MM.1S (cell line): Measurements from ENCODE around the gene TMEM51.

Source experiments
- DNase-seq: peaks from one replicate; pipeline ENCODE4 v3.0.0-alpha.2; 2015
- H2AFZ ChIP-seq: fragments of 300-600 bp; sonication (generic); 2 replicates; pipeline ENCODE4 v1.6.0; 2016; ENCODE audit warnings: antibody characterized with exemption, low read length
- H3F3A ChIP-seq: fragments of 300-600 bp; sonication (generic); 2 replicates; pipeline ENCODE4 v1.6.1; 2016; ENCODE audit warnings: mild to moderate bottlenecking, antibody characterized with exemption, low read length, moderate library complexity, mixed read lengths; ENCODE audit not compliant: insufficient read depth
- H3K27ac ChIP-seq: fragments of 300-600 bp; sonication (generic); 2 replicates; pipeline ENCODE4 v1.5.1; 2016; ENCODE audit warnings: mild to moderate bottlenecking, low read length
- H3K27me3 ChIP-seq: fragments of 300-600 bp; sonication (generic); replicated peaks from 2 replicates; pipeline ENCODE4 v1.6.0; 2016; ENCODE audit warnings: low read length; ENCODE audit not compliant: insufficient read depth
- H3K36me3 ChIP-seq: fragments of 300-600 bp; sonication (generic); replicated peaks from 2 replicates; pipeline ENCODE4 v1.6.1; 2016; ENCODE audit warnings: mild to moderate bottlenecking, low read length, mixed read lengths; ENCODE audit not compliant: insufficient read depth
- H3K4me1 ChIP-seq: fragments of 300-600 bp; sonication (generic); 2 replicates; pipeline ENCODE4 v1.6.1; 2016; ENCODE audit warnings: low read length, mixed read lengths
- H3K4me2 ChIP-seq: fragments of 300-600 bp; sonication (generic); 2 replicates; pipeline ENCODE4 v1.6.0; 2016; ENCODE audit warnings: low read depth, low read length
- H3K4me3 ChIP-seq: fragments of 300-600 bp; sonication (generic); 2 replicates; pipeline ENCODE4 v1.5.1; 2016; ENCODE audit warnings: low read length, mixed read lengths
- H3K79me2 ChIP-seq: fragments of 300-600 bp; sonication (generic); 2 replicates; pipeline ENCODE4 v1.6.1; 2016; ENCODE audit warnings: mixed run types, low read length, mixed read lengths
- H3K9ac ChIP-seq: fragments of 300-600 bp; sonication (generic); 2 replicates; pipeline ENCODE4 v1.6.1; 2016; ENCODE audit warnings: low read length, mixed read lengths
- H3K9me2 ChIP-seq: fragments of 300-600 bp; sonication (generic); replicated peaks from 2 replicates; pipeline ENCODE4 v1.6.1; 2016; ENCODE audit warnings: mild to moderate bottlenecking, low read length, mixed read lengths; ENCODE audit not compliant: insufficient read depth
- H3K9me3 ChIP-seq: fragments of 300-600 bp; sonication (generic); replicated peaks from 2 replicates; pipeline ENCODE4 v1.6.1; 2016; ENCODE audit warnings: mild to moderate bottlenecking, low read length, mixed read lengths; ENCODE audit not compliant: insufficient read depth
- H4K20me1 ChIP-seq: fragments of 300-600 bp; sonication (generic); 2 replicates; pipeline ENCODE4 v1.6.1; 2016; ENCODE audit warnings: mild to moderate bottlenecking, low read length, moderate library complexity, mixed read lengths; ENCODE audit not compliant: insufficient read depth
- CTCF ChIP-seq: fragments of 300-600 bp; sonication (generic); IDR thresholded peaks from 2 replicates; pipeline ENCODE4 v1.5.1; 2016; ENCODE audit warnings: antibody characterized with exemption, low read length, mixed read lengths
- EZH2 ChIP-seq: fragments of 300-600 bp; sonication (generic); optimal IDR thresholded peaks from 2 replicates; pipeline ENCODE3; 2017; ENCODE audit warnings: low read depth, mild to moderate bottlenecking, antibody characterized with exemption, low read length, mixed read lengths
- EZH2phosphoT487 ChIP-seq: fragments of 300-600 bp; sonication (generic); IDR thresholded peaks from 2 replicates; pipeline ENCODE4 v1.6.1; 2018; ENCODE audit warnings: antibody characterized with exemption, low read length

The TMEM51 gene

GRCh38 chr1:15224974-15225373 is 71.4 kb downstream of the TMEM51 start:
- Histone ChIP-seq H3K27ac (no peak overlapping the region), H3K27me3 (no peaks in the 10 kb centered on the region), H3K4me1 (peaks cover 28% of the 10 kb centered on the region), H3K79me2 (no peaks in the 10 kb centered on the region), H3K36me3 (no peaks in the 10 kb centered on the region), H3K9me2 (no peaks in the 10 kb centered on the region), H4K20me1 (no peaks in the 10 kb centered on the region), H3F3A (peaks cover 11% of the 10 kb centered on the region), H3K9ac (no peak overlapping the region), H3K9me3 (no peaks in the 10 kb centered on the region), H3K4me2 (no peak overlapping the region), H3K4me3 (no peak overlapping the region), H2AFZ (no peak overlapping the region)
- TF ChIP-seq EZH2 = no peak
- TF ChIP-seq CTCF = no peak
- no peak for TF ChIP-seq EZH2phosphoT487
- DNase-seq = no peak

DNA sequence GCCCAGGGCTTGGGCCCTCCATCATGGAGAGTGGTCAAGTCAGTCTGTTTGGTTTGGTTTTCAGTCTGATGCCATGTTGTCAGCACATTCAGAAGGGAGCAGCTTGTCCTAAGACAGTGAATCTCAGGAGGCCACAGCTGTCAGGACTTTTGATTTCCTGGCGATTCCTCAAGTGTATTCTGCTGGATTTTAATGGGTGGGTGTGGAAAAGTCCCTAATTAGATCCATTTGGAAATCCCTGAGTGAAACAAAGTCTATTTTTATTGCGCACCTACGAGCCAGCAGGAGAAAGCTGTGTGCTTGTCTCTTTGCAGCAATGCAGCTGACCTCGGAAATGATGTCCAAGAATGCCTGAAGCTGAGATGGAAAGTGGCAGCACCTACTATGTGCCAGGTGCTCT is 71.9 kb downstream of the TMEM51 start:
- Histone ChIP-seq H3K4me3 (no peak overlapping the region), H4K20me1 (no peaks in the 10 kb centered on the region), H3K9me2 (no peaks in the 10 kb centered on the region), H3K27ac (no peak overlapping the region), H3F3A (peaks cover 6% of the 10 kb centered on the region), H2AFZ (no peak overlapping the region), H3K9me3 (no peaks in the 10 kb centered on the region), H3K79me2 (no peaks in the 10 kb centered on the region), H3K4me2 (no peak overlapping the region), H3K27me3 (no peaks in the 10 kb centered on the region), H3K4me1 (peaks cover 25% of the 10 kb centered on the region), H3K9ac (no peak overlapping the region), H3K36me3 (no peaks in the 10 kb centered on the region)
- DNase-seq = no peak
- TF ChIP-seq CTCF (no peak), EZH2phosphoT487 (no peak), EZH2 (no peak)

GRCh38 chr1:15226388-15227255 is 73.1 kb downstream of the TMEM51 start:
- Histone ChIP-seq H3K79me2 (no peaks in the 10 kb centered on the region), H2AFZ (no peak overlapping the region), H4K20me1 (no peaks in the 10 kb centered on the region), H3K9me2 (no peaks in the 10 kb centered on the region), H3K4me2 (no peak overlapping the region), H3K4me3 (no peak overlapping the region), H3K9ac (no peak overlapping the region), H3F3A (peaks cover 10% of the 10 kb centered on the region), H3K27ac (no peak overlapping the region), H3K27me3 (no peaks in the 10 kb centered on the region), H3K9me3 (no peaks in the 10 kb centered on the region), H3K4me1 (peaks cover 19% of the 10 kb centered on the region), H3K36me3 (no peaks in the 10 kb centered on the region)
- TF ChIP-seq CTCF = no peak
- TF ChIP-seq EZH2 = no peak
- no peak for TF ChIP-seq EZH2phosphoT487
- DNase-seq = no peak
